Mesenchymal stem cell (in vitro differentiated cells and primary cell): ENCODE data around the gene WDR1.

Experiments
- DNase-seq: peaks from one replicate; pipeline ENCODE4 v3.0.0-alpha.2; 2013
- H2AFZ ChIP-seq: one replicate; pipeline ENCODE4 v1.6.1; 2013; ENCODE audit warnings: low read depth, mild to moderate bottlenecking, control low read depth, inconsistent platforms, low read length, moderate library complexity
- H2AK5ac ChIP-seq: 2 replicates; pipeline ENCODE4 v1.6.1; 2013; ENCODE audit warnings: low read length, moderate library complexity, mild to moderate bottlenecking, inconsistent platforms; ENCODE audit not compliant: severe bottlenecking
- H2BK120ac ChIP-seq: one replicate; pipeline ENCODE4 v1.6.1; 2013; ENCODE audit warnings: low read depth, mild to moderate bottlenecking, inconsistent platforms, low read length, moderate library complexity
- H2BK12ac ChIP-seq, 2 experiments: one replicate each; pipeline ENCODE4 v1.6.1; 2013; ENCODE audit warnings: inconsistent platforms in 2 of 2, low read length in 2 of 2, mild to moderate bottlenecking in 2 of 2, moderate library complexity in 2 of 2, control low read depth in 1 of 2
- H2BK15ac ChIP-seq: one replicate; pipeline ENCODE4 v1.6.1; 2013; ENCODE audit warnings: mild to moderate bottlenecking, low read depth, inconsistent platforms; ENCODE audit not compliant: poor library complexity, severe bottlenecking
- H2BK5ac ChIP-seq: 2 replicates; pipeline ENCODE4 v1.6.1; 2013; ENCODE audit warnings: low read depth, mild to moderate bottlenecking, low read length, control low read depth, inconsistent platforms; ENCODE audit not compliant: poor library complexity, severe bottlenecking
- H3K14ac ChIP-seq, 2 experiments: one replicate each; pipeline ENCODE4 v1.6.1; 2013; ENCODE audit warnings: inconsistent platforms in 2 of 2, low read length in 2 of 2, control low read depth in 1 of 2, mild to moderate bottlenecking in 1 of 2, moderate library complexity in 1 of 2
- H3K18ac ChIP-seq, 2 experiments: one replicate each; pipeline ENCODE4 v1.6.1; 2013; ENCODE audit warnings: inconsistent platforms in 2 of 2, low read length in 2 of 2, control low read depth in 1 of 2, low read depth in 1 of 2, mild to moderate bottlenecking in 1 of 2
- H3K23ac ChIP-seq, 2 experiments: one replicate each; pipeline ENCODE4 v1.6.1; 2013; ENCODE audit warnings: inconsistent platforms in 2 of 2, low read length in 2 of 2, mild to moderate bottlenecking in 2 of 2, moderate library complexity in 2 of 2, control low read depth in 1 of 2
- H3K27ac ChIP-seq: 2 replicates; pipeline ENCODE4 v1.5.1; 2013; ENCODE audit warnings: mild to moderate bottlenecking, moderate library complexity, low read length, control low read depth, inconsistent platforms; ENCODE audit not compliant: poor library complexity, severe bottlenecking
- H3K27me3 ChIP-seq, 2 experiments: 2 replicates each; pipeline versions ENCODE4 v1.6.1 to v1.7.0; 2013; ENCODE audit warnings: low read length in 2 of 2, mild to moderate bottlenecking in 2 of 2, moderate library complexity in 2 of 2, control low read depth in 1 of 2, inconsistent platforms in 1 of 2; ENCODE audit not compliant: control insufficient read depth in 1 of 2, insufficient read depth in 1 of 2
- H3K36me3 ChIP-seq, 2 experiments: 2 replicates each; pipeline versions ENCODE4 v1.6.1 to v1.7.0; 2013; ENCODE audit warnings: low read length in 2 of 2, control low read depth in 1 of 2, inconsistent platforms in 1 of 2, low read depth in 1 of 2, mild to moderate bottlenecking in 1 of 2; ENCODE audit not compliant: insufficient read depth in 2 of 2, control insufficient read depth in 1 of 2
- H3K4ac ChIP-seq, 2 experiments: one replicate each; pipeline ENCODE4 v1.6.1; 2013; ENCODE audit warnings: inconsistent platforms in 2 of 2, low read length in 2 of 2, mild to moderate bottlenecking in 2 of 2, moderate library complexity in 2 of 2, control low read depth in 1 of 2, low read depth in 1 of 2
- H3K4me1 ChIP-seq: 2 replicates; pipeline ENCODE4 v1.6.1; 2013; ENCODE audit warnings: low read depth, low read length, control low read depth; ENCODE audit not compliant: control insufficient read depth, insufficient read depth
- H3K4me2 ChIP-seq: 2 replicates; pipeline ENCODE4 v1.6.1; 2013; ENCODE audit warnings: low read length, mild to moderate bottlenecking, inconsistent platforms; ENCODE audit not compliant: poor library complexity, severe bottlenecking
- H3K4me3 ChIP-seq, 2 experiments: 2 replicates each; pipeline versions ENCODE4 v1.5.1 to v1.7.0; 2013; ENCODE audit warnings: low read length in 2 of 2, mild to moderate bottlenecking in 2 of 2, control low read depth in 1 of 2, low read depth in 1 of 2; ENCODE audit not compliant: insufficient read depth in 1 of 2
- H3K79me1 ChIP-seq: replicated peaks from 2 replicates; pipeline ENCODE4 v1.6.1; 2013; ENCODE audit warnings: mild to moderate bottlenecking, control low read depth, low read length, inconsistent platforms; ENCODE audit not compliant: poor library complexity, severe bottlenecking
- H3K9ac ChIP-seq: 2 replicates; pipeline ENCODE4 v1.7.0; 2013; ENCODE audit warnings: mild to moderate bottlenecking, low read length, moderate library complexity
- H3K9me3 ChIP-seq: 2 replicates; pipeline ENCODE4 v1.7.0; 2013; ENCODE audit warnings: mild to moderate bottlenecking, low read length; ENCODE audit not compliant: control insufficient read depth
- H4K8ac ChIP-seq: one replicate; pipeline ENCODE4 v1.6.1; 2013; ENCODE audit warnings: inconsistent platforms, mild to moderate bottlenecking, low read length, moderate library complexity
- H4K91ac ChIP-seq: one replicate; pipeline ENCODE4 v1.6.1; 2013; ENCODE audit warnings: mild to moderate bottlenecking, low read length, inconsistent platforms
- WGBS: methylation state at CpG from one replicate; pipeline ENCODE4 v1.1.7; 2013; ENCODE audit warnings: mixed read lengths; 5-methylcytosine and 5-hydroxymethylcytosine counted together

WDR1 gene

DNA sequence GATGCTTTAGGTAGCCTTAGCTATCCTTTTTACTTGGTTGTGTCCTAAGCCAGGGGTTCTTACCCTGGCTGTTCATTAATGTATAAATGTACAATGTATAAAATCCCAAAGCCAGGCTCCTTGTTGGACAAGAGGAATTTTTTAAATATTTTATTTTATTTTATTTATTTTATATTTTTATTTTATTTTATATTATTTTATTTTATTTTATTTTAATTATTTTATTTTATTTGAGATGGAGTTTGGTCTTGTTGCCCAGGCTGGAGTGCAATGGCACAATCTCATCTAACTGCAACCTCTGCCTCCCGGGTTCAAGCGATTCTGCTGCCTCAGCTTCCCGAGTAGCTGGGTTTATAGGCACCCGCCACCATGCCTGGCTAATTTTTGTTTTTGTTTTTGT is 87.2 kb downstream of the WDR1 start:
- Histone ChIP-seq H2BK12ac (no peak overlapping the region), H3K23ac (no peak overlapping the region), H3K18ac (no peak overlapping the region), H3K4me2 (no peak overlapping the region), H3K36me3 (no peaks in the 10 kb centered on the region), H4K8ac (no peak overlapping the region), H3K27ac (no peak overlapping the region), H3K9ac (no peak overlapping the region), H2AFZ (no peak overlapping the region), H3K4ac (no peak overlapping the region), H3K79me1 (no peaks in the 10 kb centered on the region), H2BK15ac (no peak overlapping the region), H2BK5ac (no peak overlapping the region), H2BK120ac (no peak overlapping the region), H3K4me3 (no peak overlapping the region), H3K9me3 (no peaks in the 10 kb centered on the region), H2AK5ac (no peak overlapping the region), H3K14ac (no peak overlapping the region), H3K27me3 (peaks cover 14% of the 10 kb centered on the region in 2 experiments), H4K91ac (no peak overlapping the region), H3K4me1 (peaks cover 14% of the 10 kb centered on the region)
- DNase-seq = no peak
- 91% methylated on average over 4 of the region's 4 CpGs for WGBS

DNA sequence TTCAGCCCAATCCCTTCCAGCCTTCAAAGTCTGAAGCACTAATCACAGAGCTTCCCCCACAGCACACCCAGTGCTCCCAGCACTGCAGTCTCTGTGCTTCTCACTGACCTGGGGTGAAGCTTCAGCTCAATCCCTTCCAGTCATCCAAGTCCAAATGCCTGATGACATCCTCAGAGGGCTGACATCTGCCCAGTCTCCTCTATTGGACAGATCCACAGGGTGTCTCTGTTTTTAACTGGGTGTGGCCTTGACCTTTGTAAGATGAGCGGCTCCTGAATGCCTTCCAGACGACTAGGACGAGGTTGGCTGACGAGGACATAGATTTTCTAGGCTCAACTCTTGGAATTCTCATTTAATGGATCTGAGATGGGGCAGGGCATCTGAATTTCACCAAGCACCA is 87.7 kb downstream of the WDR1 start:
- H2BK12ac ChIP-seq = no peak overlapping the region
- H3K18ac ChIP-seq = no peak overlapping the region
- no peak overlapping the region for H3K9ac ChIP-seq
- no peak overlapping the region for H3K14ac ChIP-seq
- no peaks in the 10 kb centered on the region for H3K79me1 ChIP-seq
- H2BK15ac ChIP-seq = no peak overlapping the region
- no peak overlapping the region for H2BK5ac ChIP-seq
- H3K27ac ChIP-seq = no peak overlapping the region
- H3K9me3 ChIP-seq = no peaks in the 10 kb centered on the region
- no peak overlapping the region for H2BK120ac ChIP-seq
- H3K4ac ChIP-seq = no peak overlapping the region
- H3K4me3 ChIP-seq = no peak overlapping the region
- peaks cover 15% of the 10 kb centered on the region for H3K4me1 ChIP-seq
- H3K27me3 ChIP-seq = peaks cover 14% of the 10 kb centered on the region in 2 experiments
- no peak overlapping the region for H2AK5ac ChIP-seq
- H4K8ac ChIP-seq = no peak overlapping the region
- no peak overlapping the region for H2AFZ ChIP-seq
- no peak overlapping the region for H4K91ac ChIP-seq
- 53% methylated on average over 4 of the region's 4 CpGs for WGBS
- no peak overlapping the region for H3K23ac ChIP-seq
- no peak overlapping the region for H3K4me2 ChIP-seq
- no peak for DNase-seq
- no peaks in the 10 kb centered on the region for H3K36me3 ChIP-seq

DNA sequence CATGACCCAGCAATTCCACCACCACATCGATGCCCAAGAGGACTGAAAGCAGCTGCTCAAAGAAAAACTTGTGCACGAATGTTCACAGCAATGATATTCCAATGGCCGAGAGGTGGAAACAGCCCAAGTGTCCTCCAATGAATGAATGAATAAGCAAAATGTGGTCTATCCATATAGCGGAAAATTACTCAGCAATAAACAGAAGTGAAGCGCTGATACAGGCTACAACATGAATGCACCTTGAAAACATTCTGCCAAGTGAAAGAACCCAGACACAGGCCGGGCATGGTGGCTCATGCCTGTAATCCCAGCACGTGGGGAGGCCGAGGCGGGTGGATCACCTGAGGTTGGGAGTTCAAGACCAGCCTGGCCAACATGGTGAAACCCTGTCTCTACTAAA is 90.1 kb downstream of the WDR1 start:
- no peaks in the 10 kb centered on the region for H3K9me3 ChIP-seq
- H4K8ac ChIP-seq = no peak overlapping the region
- WGBS = 69% methylated on average over 9 of the region's 9 CpGs
- no peak overlapping the region for H3K18ac ChIP-seq
- no peak overlapping the region for H2BK15ac ChIP-seq
- H2AFZ ChIP-seq = no peak overlapping the region
- no peak overlapping the region for H2AK5ac ChIP-seq
- H3K36me3 ChIP-seq = no peaks in the 10 kb centered on the region
- H3K23ac ChIP-seq = no peak overlapping the region
- H3K79me1 ChIP-seq = no peaks in the 10 kb centered on the region
- peaks cover 14% of the 10 kb centered on the region in 2 experiments for H3K27me3 ChIP-seq
- H3K4me1 ChIP-seq = peaks cover 5% of the 10 kb centered on the region
- H2BK5ac ChIP-seq = no peak overlapping the region
- no peak overlapping the region for H4K91ac ChIP-seq
- H3K27ac ChIP-seq = no peak overlapping the region
- H2BK12ac ChIP-seq = no peak overlapping the region
- H3K4me3 ChIP-seq = no peak overlapping the region
- no peak overlapping the region for H3K4me2 ChIP-seq
- no peak overlapping the region for H3K4ac ChIP-seq
- DNase-seq = no peak
- H3K9ac ChIP-seq = no peak overlapping the region
- H3K14ac ChIP-seq = no peak overlapping the region
- H2BK120ac ChIP-seq = no peak overlapping the region

DNA sequence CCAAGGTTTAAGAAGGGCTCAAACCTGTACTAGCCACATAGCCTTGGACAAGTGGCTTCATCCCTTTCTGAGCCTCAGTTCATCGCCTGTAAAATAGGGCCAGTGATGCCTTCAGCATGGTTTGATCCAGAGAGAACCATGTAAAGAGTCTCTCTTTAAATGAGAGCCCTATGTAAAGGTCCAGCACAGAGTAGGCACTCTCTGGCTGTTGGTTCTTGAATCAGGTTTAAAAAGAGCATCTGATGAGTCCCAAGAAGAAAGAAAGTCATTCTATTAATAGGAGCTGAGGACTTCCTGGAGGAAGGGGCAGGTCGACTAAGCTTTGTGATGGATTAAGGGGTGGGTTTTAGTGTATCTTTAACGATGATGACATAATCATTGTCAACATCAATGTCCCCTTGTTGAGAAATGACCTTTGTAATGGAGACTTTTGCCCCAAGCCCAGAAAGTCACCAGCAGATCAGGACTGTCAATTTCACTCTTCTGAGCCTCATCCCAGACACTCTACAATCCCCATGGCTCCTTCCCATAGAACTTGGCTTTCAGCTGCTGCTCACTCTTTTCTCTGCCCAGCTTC is 91.3 kb downstream of the WDR1 start:
- Histone ChIP-seq H2BK120ac (no peak overlapping the region), H3K9ac (no peak overlapping the region), H2AFZ (no peak overlapping the region), H4K91ac (no peak overlapping the region), H3K27me3 (peaks cover 14% of the 10 kb centered on the region in 2 experiments), H3K9me3 (no peaks in the 10 kb centered on the region), H3K4me2 (no peak overlapping the region), H2BK12ac (no peak overlapping the region), H4K8ac (no peak overlapping the region), H3K14ac (no peak overlapping the region), H2AK5ac (no peak overlapping the region), H3K4me3 (no peak overlapping the region), H3K18ac (no peak overlapping the region), H3K23ac (no peak overlapping the region), H2BK15ac (no peak overlapping the region), H3K79me1 (no peaks in the 10 kb centered on the region), H3K27ac (no peak overlapping the region), H3K4ac (no peak overlapping the region), H3K4me1 (peaks cover 9% of the 10 kb centered on the region), H3K36me3 (no peaks in the 10 kb centered on the region), H2BK5ac (no peak overlapping the region)
- 70% methylated on average over 2 of the region's 3 CpGs for WGBS
- no peak for DNase-seq
